NB4 (cell line): ENCODE measurements around the gene EIF3A.
A peak's percentile ranks its signal among the peaks of the same experiment; 100 is the strongest.

Source experiments
- CTCF ChIP-seq: IDR thresholded peaks from one replicate; pipeline ENCODE4 v1.5.1; 2012; ENCODE audit warnings: low read depth, low read length
- MYC ChIP-seq: IDR thresholded peaks from 2 replicates; pipeline ENCODE4 v1.6.1; 2011; ENCODE audit warnings: low read depth, low read length

- TF ChIP-seq CTCF (no peak), MYC (peak; percentile 82)
These were observed 50.0 kb downstream of the EIF3A start for GRCh38 chr10:119030421-119031250.
